ENCODE results near the gene CLDN20. TPM values are rescaled to one million over a fixed set of nuclear protein-coding genes. Genes with fewer than 3 reads are reported as not detected.
"Not testable (repeated sequence)": the region's sequence is repeated elsewhere in the genome, so short reads cannot be mapped to it uniquely, and the experiment has no call there.

The CLDN20 gene, protein sequence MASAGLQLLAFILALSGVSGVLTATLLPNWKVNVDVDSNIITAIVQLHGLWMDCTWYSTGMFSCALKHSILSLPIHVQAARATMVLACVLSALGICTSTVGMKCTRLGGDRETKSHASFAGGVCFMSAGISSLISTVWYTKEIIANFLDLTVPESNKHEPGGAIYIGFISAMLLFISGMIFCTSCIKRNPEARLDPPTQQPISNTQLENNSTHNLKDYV
- polyA plus RNA-seq (2014; cell fraction: cytosol; rRNA removed) = not detected in 2 replicates
- not detected in 2 replicates for polyA plus RNA-seq (2014; cell fraction: nucleus; rRNA removed)

DNA sequence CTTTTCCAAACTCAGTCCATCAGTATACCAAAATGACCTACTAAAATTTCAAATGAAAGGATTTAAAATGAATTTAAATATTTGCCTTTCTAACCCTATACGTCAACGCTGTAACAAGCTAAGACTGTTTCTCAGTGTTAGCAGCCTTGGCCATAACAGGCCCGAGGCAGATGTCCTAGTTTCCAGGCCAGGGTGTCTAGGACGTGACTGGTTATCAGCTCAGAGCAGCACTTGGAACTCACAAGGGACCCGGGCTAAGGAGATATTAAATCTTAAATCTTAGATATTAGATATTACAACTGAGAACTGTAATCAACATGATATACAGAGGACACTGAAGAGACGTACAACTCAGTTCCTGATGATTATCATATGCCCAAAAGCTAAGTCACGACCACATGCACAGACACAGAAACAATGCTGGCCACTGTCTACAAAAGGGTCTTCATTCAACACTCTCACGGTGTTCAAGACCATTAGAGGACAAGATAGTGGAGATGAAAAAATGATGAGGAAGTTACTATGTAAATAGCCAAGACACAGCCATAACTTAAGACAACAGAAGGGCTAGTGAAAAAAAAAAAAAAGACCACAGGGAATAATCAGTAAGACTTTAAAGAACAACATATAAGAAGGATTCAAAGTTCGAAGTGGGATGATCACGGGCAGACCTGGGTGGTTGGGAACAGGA, at the start of gene CLDN20:
CLDN20 (plus strand) TSS at position 641 of the 691 bp plus-strand sequence. CDS start 11,707 bp downstream, outside the sequence.
- DNase-seq (ENCODE audit: low spot score) = no peak

DNA sequence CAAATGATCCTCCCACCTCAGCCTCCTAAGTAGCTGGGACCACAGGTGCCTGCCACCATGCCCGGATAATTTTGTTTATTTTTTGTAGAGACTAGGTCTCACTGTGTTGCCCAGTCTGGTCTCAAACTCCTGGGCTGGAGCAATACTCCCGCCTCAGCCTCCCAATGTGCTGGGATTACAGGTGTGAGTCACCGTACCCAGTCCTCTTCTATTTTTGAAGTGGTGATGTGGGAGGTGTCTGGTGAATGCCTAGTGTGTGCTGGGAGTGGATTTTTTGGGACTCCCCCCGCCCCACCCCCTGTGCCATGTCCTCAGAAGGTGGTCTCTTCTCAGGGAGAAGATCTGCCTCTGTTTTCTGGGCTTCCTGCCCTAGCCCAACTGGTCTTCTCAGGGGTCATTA, 47.9 kb upstream of the CLDN20 start:
- no peak for DNase-seq (ENCODE audit: low spot score)

DNA sequence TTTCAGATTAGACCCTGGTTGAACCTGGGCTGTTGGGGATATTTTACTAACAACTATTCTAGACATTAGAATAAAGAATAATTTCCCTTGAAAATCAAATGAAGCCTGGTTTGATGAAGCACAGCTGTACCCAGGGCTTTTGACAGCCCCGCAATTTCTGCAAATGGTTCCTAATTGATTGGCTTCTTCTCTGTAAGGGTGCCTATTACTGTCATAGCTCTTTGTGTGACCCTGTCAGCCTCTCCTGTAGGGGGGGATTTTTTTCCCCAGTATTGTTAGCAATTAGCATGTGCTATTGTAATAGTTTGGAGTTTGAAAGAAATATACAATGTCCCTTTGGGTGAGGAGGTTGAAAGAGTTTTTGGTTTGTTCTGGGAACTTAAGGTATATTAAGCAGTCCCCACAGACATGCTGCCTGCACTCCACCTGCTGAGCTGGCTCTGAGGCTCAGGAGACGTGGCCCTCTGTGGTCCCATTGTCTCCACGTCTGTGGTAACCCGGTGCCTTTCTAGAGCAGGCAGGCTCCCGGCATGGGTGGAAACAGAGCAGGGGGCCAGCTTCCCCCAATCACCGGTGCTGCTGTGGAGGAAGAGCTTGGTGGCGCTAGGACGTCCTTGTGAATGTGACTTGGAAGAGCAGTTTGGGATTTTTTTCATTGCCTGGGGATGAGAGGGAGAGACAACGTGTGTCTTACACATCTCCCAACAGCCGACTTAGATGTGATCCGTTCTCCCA, 47.3 kb upstream of the CLDN20 start:
- DNase-seq (ENCODE audit: low spot score) = peak; percentile 69

DNA sequence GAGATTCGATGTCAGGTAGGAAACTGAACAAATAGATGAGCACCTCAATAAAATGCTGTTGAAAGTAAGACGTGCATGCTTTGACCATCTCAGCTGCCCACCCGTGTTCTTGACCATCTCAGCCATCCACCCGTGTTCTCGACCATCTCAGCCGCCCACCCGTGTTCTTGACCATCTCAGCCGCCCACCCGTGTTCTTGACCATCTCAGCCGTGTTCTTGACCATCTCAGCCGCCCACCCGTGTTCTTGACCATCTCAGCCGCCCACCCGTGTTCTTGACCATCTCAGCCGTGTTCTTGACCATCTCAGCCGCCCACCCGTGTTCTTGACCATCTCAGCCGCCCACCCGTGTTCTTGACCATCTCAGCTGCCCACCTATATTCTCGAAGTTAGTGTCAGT, 45.1 kb upstream of the CLDN20 start:
- not testable (repeated sequence) for DNase-seq (ENCODE audit: low spot score)

DNA sequence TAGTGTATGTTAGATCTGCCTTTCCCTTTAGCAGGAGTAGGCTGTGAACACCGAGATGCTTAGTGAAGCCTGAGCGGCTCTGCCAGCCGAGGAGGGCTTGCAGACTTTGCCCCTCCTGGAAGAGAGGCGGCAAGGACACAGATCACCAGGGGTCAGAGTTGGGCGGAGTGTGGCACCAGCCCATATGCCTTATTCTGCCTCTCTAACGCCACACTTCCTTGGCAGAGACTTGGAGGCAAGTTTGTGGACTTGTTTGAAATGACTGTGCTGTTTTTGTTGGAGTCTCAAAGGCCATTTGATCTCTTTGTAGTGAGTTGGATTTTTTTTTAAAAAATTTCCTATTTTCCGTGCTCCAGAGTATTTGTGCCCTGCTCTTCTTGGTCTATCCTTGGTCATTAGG, 44.5 kb upstream of the CLDN20 start:
- no peak for DNase-seq (ENCODE audit: low spot score)

DNA sequence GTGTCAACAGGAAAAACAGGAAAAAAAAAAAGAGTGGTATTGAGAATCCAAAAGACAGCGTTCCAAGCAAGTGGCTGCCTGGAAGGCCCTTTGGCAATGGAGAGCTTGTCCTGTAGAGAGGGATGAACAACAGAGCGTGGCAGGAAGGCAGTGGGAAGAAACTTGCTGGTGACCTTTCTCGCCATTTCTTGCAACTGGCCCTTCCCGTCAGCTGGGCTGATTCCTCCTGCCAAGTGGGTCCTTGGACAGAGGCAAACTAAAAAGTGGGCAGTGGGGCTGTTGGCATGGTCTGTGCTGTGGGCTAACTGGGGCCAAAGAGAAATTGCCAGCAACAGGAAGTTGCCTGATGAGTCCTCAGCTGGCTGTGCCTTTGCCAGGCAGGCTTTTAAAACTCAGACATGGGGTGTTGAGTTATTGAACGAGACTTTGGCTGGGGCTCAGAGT, 43.9 kb upstream of the CLDN20 start:
- DNase-seq (ENCODE audit: low spot score) = no peak

DNA sequence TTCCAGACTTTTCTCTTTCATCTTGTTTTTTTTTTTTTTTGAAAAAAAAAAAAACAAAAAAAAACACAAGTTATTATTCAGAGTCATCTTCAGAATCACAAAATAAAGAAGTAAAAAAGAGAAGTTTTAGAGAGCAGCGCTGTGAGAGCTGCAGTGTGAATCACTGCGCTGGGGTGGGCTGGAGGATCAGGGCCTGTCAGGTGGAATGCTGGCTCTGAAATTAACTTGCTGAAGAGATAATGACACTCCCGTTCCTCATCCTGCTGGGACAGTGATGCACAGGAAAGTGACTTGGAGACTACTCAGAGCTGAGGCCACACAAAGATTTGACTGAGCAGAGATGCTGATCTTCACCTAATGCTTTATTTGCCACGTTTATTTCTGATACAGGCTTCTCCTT, 42.7 kb upstream of the CLDN20 start:
- DNase-seq (ENCODE audit: low spot score) = no peak

DNA sequence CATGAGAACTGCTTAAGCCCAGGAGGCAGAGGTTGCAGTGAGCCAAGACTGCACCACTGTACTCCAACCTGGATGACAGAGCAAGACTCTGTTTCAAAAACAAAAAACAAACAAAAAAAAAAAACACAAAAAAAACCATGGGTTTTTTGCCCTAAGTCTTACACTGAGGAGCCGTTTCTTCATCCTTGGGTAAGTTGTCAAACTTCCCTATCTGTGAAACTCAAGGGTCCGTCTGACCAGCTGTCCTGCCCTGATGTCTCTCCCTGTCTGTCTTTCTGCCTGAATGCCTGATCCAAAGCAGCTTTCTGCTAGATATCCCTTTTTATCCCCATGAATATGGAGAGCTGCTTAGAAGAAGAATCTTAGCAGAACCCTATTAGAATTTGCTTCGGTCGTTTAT, 41.3 kb upstream of the CLDN20 start:
- no peak for DNase-seq (ENCODE audit: low spot score)

DNA sequence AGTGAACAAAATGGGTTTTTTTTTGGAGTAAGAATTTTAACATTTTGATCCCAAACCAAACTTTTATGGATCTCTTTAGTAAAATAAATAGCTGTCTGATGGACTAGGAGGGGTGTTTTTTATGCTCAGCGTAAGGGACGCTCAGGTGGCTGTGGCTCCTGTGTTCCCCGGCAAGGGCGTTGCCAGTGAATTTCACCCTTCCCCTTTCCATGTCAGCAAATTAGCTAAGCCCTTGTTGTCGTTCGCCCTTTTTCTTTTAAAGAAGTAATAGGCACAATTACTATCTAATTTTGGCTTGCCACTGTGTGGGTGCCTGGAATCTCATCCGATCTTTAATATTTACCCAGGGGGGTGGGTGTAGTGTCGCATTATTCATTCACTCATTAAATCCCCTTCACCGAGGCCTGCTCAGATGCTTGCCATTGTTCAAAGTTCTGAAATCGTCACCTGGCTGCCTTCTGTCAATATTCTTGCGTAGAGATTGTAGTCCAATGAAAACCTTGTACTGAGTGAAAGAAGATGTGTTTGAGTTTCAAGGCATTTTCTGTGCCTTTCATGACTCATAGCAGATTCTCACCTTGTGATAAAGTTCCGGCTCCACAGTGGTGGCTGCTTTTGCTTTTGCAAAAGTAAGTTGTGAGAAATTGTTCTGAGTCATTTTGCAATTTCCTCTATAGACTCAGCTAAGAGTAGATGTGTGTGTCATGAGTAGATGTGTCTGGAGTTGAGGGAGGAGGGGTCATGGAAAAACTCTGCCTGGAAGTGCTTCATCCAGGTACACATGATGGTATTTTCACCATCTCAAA, 40.0 kb upstream of the CLDN20 start:
- no peak for DNase-seq (ENCODE audit: low spot score)

DNA sequence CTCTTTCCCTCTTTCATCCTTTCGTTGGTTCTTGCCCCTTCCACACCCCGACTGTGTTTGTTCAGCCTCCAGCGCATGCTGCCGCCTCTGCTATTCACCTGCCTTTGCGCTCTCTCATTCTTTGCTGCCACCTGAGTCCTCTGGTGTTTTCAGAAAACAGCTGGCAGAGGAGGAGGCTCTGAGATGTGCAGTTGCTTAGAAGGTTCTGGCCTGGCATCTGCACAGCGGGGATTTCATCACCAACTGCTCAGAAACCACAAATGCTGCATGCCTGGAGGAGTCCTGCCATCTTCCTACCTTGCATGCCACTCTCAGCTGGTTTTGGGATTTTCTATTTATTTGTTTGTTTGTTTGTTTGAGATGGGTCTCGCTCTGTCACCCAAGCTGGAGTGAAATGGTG, 39.2 kb upstream of the CLDN20 start:
- DNase-seq (ENCODE audit: low spot score) = no peak

DNA sequence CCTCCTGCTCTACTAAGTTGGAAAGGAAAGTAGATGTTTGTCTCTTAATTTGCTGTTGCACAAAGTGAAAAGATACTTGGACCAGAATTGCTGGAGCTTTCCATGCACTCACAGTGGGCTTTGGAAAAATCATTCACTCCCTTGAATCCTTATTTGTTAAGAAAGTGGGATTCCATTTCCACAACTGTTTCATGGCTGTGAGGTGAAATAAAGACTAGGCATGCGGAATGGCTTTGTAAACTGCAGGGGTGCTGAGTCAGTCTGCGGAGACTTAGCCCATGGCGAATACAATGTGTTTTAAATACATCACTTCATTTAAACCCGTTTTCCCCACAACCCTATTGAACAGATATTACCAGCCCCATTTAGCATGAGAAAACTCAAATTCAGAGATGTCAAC, 36.8 kb upstream of the CLDN20 start:
- DNase-seq (ENCODE audit: low spot score) = no peak

DNA sequence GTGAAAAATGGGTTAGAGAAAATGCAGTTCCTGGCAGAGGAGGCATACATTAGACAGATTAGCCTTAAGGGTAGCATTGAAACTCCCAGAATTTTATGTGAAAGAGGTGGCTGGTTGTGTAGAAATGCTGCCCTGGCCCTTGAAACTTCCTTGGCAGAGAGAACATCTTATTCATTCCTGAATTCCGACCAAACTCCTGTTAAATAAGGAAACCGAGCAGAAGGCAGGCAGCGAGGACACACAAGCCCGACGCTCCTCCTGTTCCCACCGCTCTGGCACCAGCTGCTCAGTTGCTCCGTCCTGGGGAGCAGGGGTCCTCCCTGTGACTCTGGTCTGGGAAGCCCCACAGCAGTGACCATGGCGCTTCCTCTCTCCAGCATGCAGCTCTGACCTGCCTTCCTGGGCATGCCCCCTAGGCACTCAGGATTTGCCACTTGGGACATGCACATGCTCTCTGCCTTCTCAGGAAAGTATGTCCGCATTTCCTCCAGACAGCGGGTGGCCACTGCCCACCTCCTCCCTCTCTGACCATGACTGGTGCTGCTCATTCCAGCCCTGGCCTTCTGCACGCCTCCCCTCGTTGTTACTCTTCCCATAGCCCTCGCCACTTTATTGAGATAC, 35.2 kb upstream of the CLDN20 start:
- no peak for DNase-seq (ENCODE audit: low spot score)

DNA sequence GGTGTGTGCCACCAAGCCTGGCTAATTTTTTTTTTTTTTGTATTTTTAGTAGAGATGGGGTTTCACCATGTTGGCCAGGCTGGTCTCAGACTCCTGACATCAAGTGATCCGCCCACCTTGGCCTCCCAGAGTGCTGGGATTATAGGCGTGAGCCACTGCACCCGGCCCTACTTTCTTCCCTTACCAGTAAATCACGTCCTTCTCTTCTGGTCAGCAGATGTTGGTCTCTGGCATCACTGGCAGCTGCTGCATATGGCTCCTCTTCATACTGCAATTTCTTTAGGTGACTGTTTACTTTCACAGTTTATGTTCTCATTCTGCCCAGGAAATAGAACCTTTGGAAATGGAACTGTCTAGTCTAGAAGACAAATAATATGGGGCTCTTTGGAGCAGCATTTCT, 32.8 kb upstream of the CLDN20 start:
- not testable (repeated sequence) for DNase-seq (ENCODE audit: low spot score)

DNA sequence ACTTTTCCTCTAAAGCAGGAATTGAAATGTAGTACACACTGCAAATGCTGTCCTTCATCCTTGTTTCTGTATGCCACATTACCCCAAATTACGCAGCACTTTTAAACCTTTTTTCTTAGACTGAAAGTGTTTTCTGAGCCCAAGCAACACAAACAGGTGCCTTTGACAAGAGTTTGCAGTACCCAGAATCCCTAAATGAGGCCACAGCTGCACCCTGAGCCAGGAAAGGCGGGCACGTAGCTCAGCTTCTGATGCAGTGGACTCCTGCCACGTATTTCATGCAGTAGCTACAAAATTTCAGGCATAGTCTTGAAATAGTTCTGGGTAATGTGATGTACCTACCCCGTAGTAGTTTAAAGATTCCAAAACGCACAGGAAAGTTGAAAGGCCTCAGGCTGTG, 31.0 kb upstream of the CLDN20 start:
- no peak for DNase-seq (ENCODE audit: low spot score)

DNA sequence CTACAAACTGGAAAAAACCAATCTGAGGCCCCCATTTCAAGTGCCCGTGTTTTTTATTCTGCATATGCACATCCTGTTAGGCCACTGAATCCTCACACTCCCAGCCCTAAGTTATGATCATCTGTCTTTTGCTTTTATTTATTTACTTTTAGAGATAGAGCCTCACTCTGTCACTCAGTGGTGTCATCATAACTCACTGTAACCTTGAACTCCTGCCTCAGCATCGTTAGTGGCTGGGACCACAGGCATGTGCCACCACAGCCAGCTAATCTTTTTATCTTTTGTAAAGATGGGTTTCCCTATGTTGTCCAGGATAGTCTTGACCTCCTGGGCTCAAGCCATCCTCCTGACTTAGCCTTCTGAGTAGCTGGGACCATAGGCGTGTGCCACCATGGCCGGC, 29.6 kb upstream of the CLDN20 start:
- no peak for DNase-seq (ENCODE audit: low spot score)

DNA sequence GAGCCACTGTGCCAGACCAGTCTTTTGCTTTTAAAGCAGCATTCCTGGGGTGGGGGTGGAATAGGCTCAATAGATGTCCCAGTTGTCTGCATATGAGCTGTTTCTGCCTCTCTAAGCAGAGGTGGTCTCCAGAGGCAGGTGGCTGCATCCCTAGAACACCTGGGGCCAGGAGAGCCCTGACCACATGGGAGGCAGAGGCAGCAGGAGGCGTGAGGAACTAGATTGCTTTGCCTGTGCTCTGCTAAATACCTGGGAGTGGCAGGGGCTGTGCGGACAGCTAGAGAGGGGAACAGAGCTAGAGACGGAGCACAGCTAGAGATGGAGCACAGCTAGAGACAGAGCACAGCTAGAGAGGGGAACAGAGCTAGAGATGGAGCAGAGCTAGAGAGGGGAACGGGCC, 29.1 kb upstream of the CLDN20 start:
- DNase-seq (ENCODE audit: low spot score) = no peak

DNA sequence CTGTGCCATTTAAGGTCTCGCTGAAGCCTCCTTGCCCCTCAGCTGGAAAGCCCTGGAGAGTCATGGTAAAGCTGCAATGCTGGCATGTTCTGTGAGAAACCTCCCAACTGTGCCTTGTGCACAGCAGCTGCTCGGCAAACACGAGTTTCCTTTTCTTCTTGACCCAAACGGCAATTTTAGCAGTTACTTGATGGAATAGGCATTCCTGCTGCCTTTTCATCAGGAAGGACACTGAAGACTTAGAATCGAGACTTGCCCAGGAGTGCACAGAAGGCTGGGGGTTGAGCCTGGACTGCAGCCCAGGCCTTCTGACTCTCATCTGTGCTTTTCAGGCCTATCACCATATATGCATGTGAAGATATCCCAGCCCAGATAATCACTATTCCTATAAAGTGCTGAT, 28.7 kb upstream of the CLDN20 start:
- DNase-seq (ENCODE audit: low spot score) = no peak

DNA sequence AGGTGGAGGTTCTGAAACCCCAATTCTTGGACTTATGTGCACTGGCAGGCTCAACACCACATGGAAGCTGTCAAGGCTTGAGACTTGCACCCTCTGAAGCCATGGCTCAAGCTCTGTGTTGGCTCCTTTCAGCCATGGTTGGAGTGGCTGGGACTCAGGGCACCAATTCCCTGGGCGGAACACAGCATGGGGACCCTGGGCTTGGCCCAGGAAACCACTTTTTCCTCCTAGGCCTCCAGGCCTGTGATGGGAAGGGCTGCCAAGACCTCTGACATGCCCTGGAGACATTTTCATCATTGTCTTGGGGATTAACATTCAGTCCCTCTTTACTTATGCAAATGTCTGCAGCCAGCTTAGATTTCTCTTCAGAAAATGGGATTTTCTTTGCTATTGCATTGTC, 26.2 kb upstream of the CLDN20 start:
- DNase-seq (ENCODE audit: low spot score) = no peak

DNA sequence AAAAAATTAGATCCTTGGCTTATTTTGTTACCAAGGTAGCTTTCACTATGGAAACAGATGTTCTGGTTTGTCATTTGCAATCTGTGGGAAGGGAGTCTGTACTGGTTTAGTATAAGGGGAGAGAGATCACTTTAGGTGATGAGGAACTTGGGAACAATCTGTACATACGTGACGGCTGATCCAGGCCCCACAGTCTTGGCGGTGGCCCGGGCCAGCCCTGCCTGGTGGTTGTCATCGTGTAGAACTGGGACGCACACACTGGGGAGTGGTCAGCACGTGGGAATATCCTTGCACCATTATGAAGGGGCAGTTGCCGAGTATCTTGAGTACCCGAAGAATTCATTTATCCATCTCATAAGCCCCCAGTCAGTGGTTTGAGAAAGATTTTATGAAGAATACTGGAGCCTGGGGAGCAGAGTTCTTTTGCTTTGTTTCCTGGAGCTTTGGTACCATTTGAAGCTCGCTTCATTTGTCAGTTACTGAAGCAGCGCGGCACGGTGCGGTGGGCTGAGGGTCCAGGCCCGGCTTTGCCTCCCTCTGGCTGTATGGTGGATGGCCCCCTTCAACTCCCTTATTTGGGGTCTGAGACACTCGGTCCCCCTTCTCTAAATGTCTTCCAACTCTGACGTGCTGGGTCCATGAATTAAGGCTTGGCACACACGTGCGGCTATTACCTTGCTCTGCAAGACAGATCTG, 22.8 kb upstream of the CLDN20 start:
- no peak for DNase-seq (ENCODE audit: low spot score)

DNA sequence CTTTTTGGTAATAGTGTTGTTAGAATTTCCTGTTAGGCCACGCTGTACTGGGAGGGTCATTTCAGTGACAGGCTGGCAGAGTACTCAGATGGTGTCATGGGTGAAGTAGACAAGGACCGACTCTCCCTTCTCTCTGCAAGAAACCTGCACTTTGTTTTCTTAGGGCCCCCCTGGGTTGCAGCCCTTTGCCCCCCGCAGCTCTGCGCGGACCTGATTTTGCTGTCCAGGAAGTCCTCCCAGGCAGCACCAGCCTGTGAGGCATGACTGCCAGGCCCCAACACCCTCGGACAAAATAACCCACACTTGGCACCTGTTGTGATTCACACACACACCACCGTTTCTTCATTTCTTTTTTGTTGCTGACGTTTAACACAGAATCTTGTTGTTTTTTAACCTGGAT, 21.8 kb upstream of the CLDN20 start:
- no peak for DNase-seq (ENCODE audit: low spot score)

DNA sequence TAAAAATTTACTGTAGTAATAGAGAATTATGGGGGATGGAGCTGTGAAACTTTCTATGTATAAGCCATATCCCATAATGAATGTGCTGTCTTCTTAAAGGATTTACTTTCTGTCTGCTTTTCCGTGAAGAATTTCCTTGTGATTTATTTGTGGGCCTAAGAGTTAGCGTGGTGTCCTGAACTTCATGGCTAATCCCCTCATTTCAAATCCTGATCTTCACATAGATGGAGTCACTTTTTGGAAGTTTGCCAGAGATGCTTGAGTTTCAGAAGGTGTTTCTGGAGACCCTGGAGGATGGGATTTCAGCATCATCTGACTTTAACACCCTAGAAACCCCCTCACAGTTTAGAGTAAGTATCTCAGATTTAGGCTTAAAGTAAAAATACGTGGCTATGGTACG, 19.4 kb upstream of the CLDN20 start:
- DNase-seq (ENCODE audit: low spot score) = no peak
